Stimulated activated CD4-positive, alpha-beta T cell treated with anti-CD3 and anti-CD28 coated beads, Interleukin-12 subunit alpha, Interleukin-12 subunit beta, amount 100 ng/mL, for 4 hours (primary cell): ENCODE data around the gene SOCS7.
A peak's percentile ranks its signal among the peaks of the same experiment; 100 is the strongest.

Source experiments
- DNase-seq: peaks from one replicate; pipeline ENCODE4 v3.0.0-alpha.2; 2020

Gene SOCS7

DNA sequence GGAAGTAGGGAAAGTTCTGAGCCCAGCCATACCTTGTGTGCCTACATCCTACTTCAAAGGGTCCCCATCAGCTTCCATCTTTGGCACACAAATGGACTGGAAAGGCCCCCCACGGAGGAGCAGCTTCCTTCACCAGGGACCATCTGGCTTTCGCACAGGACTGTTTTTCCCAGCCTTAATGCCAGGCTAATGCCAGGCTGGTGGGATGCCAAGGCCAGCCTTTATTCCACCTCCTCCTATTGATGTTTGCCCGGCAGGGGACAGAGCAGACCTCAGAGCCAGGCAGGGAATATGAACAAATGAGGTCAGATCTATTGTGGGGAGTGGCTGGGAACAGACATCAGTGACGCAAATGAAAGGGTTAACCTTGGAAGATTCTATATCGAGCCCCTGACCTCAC lies 13.6 kb upstream of the SOCS7 start:
- no peak for DNase-seq

GRCh38 chr17:38338535-38338934 lies 13.1 kb upstream of the SOCS7 start:
- DNase-seq: no peak

GRCh38 chr17:38339891-38340290 lies 11.8 kb upstream of the SOCS7 start:
- DNase-seq: no peak

DNA sequence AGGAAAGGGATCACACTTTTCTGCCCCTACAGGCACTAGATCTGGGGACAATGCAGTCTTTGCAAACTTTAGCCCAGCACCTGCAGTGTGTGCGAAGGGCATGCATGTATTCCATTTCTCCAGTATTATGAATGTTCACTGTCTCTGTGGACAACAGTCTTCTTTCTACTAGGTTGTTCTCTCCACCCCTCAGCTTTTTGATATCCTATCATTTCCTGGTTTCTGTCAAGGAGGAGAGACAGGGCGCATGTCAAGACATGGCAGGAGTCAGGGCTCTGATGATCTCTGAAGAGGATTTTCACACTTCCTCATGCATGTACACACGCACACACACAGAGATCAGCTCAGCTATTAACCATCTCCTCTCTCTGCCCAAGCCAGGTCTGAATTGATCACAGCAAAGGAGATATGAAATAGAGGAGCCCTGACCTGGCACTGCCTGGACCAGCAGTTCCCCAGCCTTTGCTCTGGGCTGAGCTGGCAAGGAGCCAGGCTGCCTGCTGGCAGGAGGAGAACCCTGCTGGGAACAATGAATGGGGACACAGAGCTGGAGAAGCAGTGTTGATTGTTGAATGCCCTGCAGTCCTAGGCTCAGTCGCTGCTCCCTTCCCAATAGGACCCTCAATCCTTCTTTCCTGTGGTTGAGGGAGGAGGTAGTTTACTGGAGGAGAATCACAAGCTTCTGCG lies 10.5 kb upstream of the SOCS7 start:
- DNase-seq: no peak

GRCh38 chr17:38342886-38343607 lies 8.6 kb upstream of the SOCS7 start:
- no peak for DNase-seq

DNA sequence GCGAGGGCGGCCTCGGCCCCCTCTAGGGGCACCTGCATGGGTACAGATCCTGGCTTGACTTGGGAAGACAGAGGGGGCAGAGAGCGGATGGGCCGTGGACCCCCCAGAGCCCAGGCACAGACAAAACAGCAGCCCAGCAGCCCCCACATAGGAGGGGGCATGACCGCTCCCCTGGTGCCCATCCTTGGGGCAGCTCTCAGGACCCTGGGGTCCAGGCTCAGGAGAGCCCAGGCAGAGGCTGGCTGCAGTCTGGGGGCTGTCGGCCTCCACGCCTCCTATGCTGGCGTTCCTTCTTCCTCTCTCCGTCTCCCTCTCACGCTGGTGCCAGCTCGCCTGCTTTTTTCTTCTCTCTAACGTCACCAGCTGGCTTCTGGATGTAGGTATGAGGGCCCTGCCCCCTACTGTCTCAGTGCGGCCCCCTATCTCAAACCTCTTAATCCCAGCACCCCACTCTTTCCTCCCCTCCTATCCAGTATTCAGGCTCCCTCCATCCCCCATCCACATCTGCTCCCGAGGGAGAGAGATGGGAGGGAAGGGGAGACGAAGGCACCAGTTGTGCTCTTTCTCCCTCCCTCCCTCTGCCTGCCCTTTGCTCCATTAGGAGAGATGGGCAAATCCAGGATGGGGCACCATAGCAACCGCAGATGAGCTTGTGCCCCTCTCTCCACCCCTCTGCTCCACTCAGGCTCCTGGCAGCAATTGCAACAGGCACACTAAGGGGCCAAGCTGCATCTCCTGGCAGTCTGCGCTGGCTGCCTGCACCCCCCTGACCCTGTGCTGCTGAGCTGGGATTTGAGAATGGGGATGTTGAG lies 7.8 kb upstream of the SOCS7 start, which contains the start of gene GPR179:
TSS of gene GPR179 (minus strand) at position 349 of the 812 bp plus-strand sequence. CDS start at position 182, 167 bp downstream.
- DNase-seq: no peak

DNA sequence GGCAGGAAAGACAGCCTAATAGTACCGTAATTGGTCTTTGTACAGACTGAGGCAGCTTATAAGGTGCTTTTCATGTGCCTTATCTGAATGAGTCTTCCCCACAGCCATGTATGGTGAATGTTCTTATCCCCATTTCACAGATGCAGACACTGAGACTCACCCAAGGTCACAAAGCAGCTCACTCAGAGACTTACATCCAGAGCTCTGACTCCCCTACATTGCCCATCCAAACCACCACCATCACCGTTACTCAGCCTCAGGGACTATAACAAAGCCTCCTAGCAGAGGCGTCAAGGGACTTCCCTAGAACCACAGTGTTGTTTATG lies 7.3 kb upstream of the SOCS7 start:
- DNase-seq: no peak

DNA sequence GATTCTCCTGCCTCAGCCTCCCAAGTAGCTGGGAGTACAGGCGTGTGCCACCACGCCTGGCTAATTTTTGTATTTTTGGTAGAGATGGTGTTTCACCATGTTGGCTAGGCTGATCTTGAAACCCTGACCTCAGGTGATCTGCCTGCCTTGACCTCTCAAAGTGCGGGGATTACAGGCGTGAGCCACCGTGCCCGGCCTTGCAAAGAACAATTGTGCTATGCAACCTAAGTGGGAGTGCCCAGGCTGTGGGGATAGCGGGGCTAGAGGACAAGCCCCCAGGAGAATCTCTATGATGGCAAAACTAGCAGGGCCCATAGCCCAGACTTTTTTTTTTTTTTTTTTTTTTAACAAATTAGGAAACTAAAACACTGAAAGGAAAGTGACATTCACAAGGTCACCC lies 5.9 kb upstream of the SOCS7 start:
- DNase-seq: no peak

- peak; percentile 84 for DNase-seq
Measured at GRCh38 chr17:38349097-38349730, 2.4 kb upstream of the SOCS7 start.

DNA sequence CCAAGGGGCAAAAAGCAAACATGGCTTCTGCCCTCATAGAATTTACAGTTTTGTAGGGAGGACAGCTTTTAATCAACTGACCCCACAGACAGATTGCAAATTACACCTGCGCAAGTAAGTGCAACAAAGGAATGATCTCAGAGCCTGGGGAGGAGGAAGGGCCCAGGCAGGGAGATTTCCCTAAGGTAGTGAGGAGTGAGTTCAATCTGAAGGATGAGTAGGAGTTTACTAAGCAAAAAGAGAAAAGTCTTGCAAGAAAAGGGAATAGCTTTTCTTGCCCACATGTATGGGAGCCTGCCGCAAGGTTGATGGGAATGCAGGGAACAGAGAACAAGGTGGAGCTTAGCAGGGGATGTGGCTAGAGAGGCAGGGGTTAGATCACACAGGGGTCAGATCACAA lies 1.6 kb upstream of the SOCS7 start:
- no peak for DNase-seq

- peak; percentile 8 for DNase-seq
Measured at GRCh38 chr17:38352245-38353085, 821 bp downstream of the SOCS7 start.

- DNase-seq: no peak
Measured at GRCh38 chr17:38353086-38353604, 1.5 kb downstream of the SOCS7 start.

DNA sequence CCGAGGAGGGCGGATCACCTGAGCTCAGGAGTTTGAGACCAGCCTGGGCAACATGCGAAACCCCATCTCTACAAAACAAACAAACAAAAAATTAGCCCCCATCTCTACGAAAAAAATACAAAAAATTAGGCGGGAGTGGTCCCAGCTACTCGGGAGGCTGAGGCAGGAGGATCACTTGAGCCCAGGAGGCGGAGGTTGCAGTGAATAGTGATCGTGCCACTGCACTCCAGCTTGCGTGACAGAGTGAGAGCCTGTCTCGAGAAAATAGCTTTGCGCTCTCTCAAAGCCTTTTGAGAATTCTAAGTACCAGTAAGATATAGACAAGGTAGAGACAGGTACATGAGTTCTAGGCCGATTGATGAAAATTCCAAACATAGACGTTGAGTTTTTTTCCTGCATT lies 2.0 kb downstream of the SOCS7 start:
- no peak for DNase-seq

DNA sequence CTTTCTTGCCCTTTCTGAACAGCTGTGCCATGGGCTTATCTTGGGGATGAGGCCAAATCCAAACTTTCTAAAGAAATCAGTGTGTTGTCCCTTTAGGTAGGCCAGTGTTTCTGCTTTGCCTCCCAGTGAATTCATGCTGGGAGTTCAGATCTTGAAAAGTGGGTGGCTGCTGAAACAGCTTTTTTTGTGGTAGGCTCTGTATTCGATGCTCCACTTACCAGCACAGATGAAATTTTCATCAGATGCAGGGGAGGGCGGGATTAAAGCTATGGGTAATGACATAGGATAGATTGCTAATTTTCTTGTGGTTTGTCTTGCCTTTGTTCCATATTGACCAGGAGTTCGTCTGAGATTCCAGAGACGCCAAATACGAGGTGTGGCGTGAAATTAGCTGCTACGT lies 2.8 kb downstream of the SOCS7 start:
- DNase-seq: no peak

DNA sequence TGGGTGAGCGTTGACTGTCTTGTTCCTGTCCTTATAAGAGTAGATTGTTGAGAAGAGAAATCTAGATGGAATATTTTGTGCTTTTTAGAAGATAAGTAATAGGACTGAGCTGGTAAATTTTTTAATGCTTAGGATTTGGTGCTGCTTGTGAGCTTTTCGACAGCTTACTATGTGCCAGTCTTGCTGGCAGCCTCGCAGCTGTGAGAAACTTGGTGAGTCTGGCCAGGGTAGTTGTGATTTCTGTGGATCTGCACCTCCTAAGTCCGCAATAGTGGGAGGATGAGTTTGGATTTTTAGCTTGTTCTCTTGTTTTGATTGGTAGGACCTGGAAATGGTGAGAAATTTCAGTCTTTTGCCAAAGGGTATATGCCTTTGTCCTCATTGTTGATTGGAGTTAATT lies 3.6 kb downstream of the SOCS7 start:
- DNase-seq: no peak

GRCh38 chr17:38357486-38358123 lies 6.0 kb downstream of the SOCS7 start:
- DNase-seq: no peak

DNA sequence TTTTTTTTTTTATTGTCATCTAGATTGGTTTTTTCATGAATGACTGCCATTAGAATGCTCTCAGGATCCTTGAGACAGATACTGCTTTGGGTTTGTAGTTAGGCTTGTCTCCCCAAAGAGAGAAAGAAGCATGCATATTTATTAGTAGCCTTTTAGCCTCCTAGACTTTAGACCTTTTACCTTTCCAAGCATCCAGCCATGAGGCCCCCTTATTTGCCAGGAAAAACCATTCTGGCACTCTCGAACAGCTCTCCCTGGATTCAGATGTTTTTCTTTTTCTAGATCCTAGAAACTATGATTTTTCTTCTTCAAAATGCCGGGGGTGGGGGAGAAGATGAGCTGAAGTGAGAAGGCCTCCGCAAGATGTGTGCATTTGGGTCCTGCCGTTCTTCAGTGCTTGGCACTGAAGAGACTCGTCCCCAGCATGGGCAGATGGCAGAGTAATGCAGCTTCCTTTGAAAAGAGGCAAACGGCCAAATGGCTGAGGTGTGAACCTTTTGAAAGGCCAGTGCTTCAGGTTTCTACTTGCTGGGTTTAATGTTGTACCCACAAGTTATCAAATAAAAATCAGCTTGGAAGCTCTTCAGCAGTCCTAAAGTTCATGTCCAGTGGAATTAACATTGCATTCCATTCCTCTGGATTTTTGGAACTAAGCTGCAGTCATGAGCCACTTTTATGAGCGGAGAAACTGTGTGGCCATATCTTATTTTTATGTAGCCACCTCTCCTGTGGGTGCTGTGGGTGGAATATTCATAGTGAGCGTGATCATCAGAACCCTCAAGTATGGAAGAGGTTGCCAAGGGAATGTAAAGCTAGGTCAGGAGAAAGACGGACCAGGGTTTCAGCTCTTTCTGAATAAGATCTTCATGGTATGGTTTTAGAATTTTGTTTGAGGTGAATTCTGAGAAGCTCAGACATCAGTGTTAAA lies 7.2 kb downstream of the SOCS7 start:
- no peak for DNase-seq

- DNase-seq: no peak
Measured at GRCh38 chr17:38361694-38362465, 10.2 kb downstream of the SOCS7 start.

GRCh38 chr17:38363016-38363415 lies 11.4 kb downstream of the SOCS7 start:
- DNase-seq: no peak

GRCh38 chr17:38364741-38365140 lies 13.1 kb downstream of the SOCS7 start:
- DNase-seq: no peak
